Measurements from ENCODE around the gene DTNA.

DNA sequence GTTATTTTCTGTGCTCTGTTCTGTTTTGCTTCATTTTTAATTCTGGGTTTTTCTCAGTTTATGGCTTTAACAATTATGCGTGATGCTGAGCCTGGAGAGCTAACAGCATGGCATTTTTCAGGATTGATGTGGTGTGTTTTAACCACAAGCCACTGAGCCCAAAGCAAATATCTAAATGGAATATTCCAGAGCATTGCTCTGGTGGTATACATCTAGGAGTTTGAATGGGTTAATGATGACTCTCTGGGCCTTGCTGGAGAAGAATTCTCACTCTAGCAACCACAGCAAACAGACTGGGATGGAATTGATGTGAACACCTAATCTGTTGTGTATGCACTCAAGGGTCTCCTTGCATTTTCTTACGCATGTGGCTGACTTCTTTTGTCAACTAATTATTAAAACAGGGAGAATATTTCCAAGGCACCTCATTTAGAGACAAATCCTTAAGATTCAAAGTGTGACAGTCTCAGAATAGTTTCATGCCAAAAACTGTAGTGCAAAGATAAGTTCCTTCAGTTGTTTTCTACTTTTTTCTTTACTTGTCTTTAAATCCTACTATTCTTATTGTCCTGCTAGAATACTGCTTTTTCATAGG lies 164.0 kb downstream of the DTNA start:
- TF ChIP-seq L3MBTL2 (conservative IDR thresholded peaks at IDR 0.05) (no peak), NFRKB (IDR thresholded peaks at IDR 0.05) (no peak), ARNT (IDR thresholded peaks at IDR 0.05) (no peak), FOXA1 (IDR thresholded peaks at IDR 0.05) (no peak), SUZ12 (IDR thresholded peaks at IDR 0.05) (no peak), FOXM1 (IDR thresholded peaks at IDR 0.05; ENCODE audit: borderline replicate concordance) (no peak), FOXK2 (IDR thresholded peaks at IDR 0.05) (no peak), ELF4 (IDR thresholded peaks at IDR 0.05) (no peak), TARDBP (IDR thresholded peaks at IDR 0.05) (no peak), BHLHE40 (IDR thresholded peaks at IDR 0.05; ENCODE audit: borderline replicate concordance) (no peak), HDGF (IDR thresholded peaks at IDR 0.05; ENCODE audit: borderline replicate concordance) (no peak), ZNF384 (IDR thresholded peaks at IDR 0.05) (no peak), SP1 (IDR thresholded peaks at IDR 0.05) (no peak)

Measured in HEK293T (cell line).